K562 (cell line): ENCODE data around the gene ASIC3. TPM values are rescaled to one million over a fixed set of nuclear protein-coding genes. Genes with fewer than 3 reads are reported as not detected.

Experiments
- ELK3 ChIP-seq: fragments of 450-650 bp; formaldehyde crosslinking; IDR thresholded peaks from 2 replicates; pipeline ENCODE4 v1.4.0; 2020; ENCODE audit warnings: mild to moderate bottlenecking
- FOXP4 ChIP-seq: sonication (generic); formaldehyde crosslinking; IDR thresholded peaks from 2 replicates; pipeline ENCODE4 v1.8.0; 2022; ENCODE audit warnings: mild to moderate bottlenecking, missing genetic modification reagents, borderline replicate concordance
- KHSRP ChIP-seq: fragments of 450-650 bp; IDR thresholded peaks from 2 replicates; pipeline ENCODE4 v1.6.1; 2017
- RERE ChIP-seq: sonication (generic); formaldehyde crosslinking; IDR thresholded peaks from 2 replicates; pipeline ENCODE4 v1.8.0; 2023; ENCODE audit warnings: missing genetic modification reagents, mild to moderate bottlenecking, borderline replicate concordance
- ZBTB40 ChIP-seq, 2 experiments: fragments of 450-650 bp in 1 of 2; sonication (generic) in 1 of 2; formaldehyde crosslinking in 1 of 2; IDR thresholded peaks; 2 replicates each; pipeline versions ENCODE4 v1.7.1 to v1.9.0; 2016 to 2022; ENCODE audit warnings: inconsistent platforms in 1 of 2, mild to moderate bottlenecking in 1 of 2, missing genetic modification reagents in 1 of 2
- ZKSCAN3 ChIP-seq: fragments of 250-450 bp; sonication (Bioruptor Pico); IDR thresholded peaks from 2 replicates; pipeline ENCODE4 v1.4.0; 2020
- polyA plus RNA-seq, 8 experiments: library from polyadenylated mRNA; depleted of rRNA in 4 of 8; stranded (reverse) in 5 of 8; unstranded in 3 of 8; fragments of >200 nt; fragmentation: Nextera tagmentation in 2 of 8; fragmentation: Illumina TruSeq in 1 of 8; extraction: Ambion mirVana in 2 of 8; extraction: Trizol in 1 of 8; gene quantifications; 2 replicates each; pipeline versions ENCODE4 v1.2.1 to v1.2.3, GENCODE V29; 2011 to 2014; ENCODE audit warnings: inconsistent platforms in 1 of 8, missing spikeins in 1 of 8
- total RNA-seq, 7 experiments: library from RNA; depleted of rRNA in 6 of 7; stranded (reverse); fragments of >200 nt in 6 of 7; fragmentation: Illumina TruSeq in 2 of 7; extraction: Trizol in 2 of 7; gene quantifications; 2 replicates each; pipeline versions ENCODE4 v1.2.1 to v1.2.3, GENCODE V29; 2011 to 2021; ENCODE audit warnings: low replicate concordance in 1 of 7

The ASIC3 gene
- total and polyA plus RNA-seq, 9 of the 15 experiments (the other 6 are each of a cell fraction or from before 2014, with no cell fraction given), result 0.11 to 5.0 (median 0.87) TPM

GRCh38 chr7:151056666-151057505, 8.6 kb downstream of the ASIC3 start (continued):
- TF ChIP-seq RERE (CRISPR knock-in tag) (no peak), ZBTB40 (IDR thresholded peaks at IDR 0.05) (no peak), ZBTB40 (CRISPR knock-in tag; IDR thresholded peaks at IDR 0.05) (no peak), ZKSCAN3 (CRISPR knock-in tag) (no peak), ELK3 (CRISPR knock-in tag) (no peak), KHSRP (no peak), FOXP4 (peak; percentile 71; the same call in 1 of the 2 replicates)
